ENCODE measurements around the gene FYB1.

DNA sequence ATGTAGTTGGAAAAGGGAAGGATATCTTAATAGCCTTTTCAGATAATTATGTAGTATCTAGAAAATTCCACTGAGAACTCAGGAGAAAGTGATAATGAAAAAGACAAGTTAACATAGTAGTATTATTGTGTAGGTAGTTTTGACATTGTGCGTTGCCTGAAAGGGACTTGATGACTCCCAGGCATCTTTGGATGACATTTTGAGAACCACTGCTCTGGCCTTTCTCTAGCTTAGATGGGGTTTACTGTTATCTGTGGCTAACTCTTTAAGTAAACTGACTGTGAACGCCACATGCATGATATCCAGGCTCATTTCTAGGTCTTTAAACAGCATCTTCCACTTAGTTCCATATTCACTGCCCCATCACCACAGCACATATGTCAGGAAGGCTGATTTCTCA, 14.4 kb upstream of the FYB1 start:
- TF ChIP-seq, protein P1, sequence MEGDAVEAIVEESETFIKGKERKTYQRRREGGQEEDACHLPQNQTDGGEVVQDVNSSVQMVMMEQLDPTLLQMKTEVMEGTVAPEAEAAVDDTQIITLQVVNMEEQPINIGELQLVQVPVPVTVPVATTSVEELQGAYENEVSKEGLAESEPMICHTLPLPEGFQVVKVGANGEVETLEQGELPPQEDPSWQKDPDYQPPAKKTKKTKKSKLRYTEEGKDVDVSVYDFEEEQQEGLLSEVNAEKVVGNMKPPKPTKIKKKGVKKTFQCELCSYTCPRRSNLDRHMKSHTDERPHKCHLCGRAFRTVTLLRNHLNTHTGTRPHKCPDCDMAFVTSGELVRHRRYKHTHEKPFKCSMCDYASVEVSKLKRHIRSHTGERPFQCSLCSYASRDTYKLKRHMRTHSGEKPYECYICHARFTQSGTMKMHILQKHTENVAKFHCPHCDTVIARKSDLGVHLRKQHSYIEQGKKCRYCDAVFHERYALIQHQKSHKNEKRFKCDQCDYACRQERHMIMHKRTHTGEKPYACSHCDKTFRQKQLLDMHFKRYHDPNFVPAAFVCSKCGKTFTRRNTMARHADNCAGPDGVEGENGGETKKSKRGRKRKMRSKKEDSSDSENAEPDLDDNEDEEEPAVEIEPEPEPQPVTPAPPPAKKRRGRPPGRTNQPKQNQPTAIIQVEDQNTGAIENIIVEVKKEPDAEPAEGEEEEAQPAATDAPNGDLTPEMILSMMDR (IDR thresholded peaks at IDR 0.05): no peak
- TF ChIP-seq EP300 (IDR thresholded peaks at IDR 0.05): no peak
- TF ChIP-seq POLR2A (IDR thresholded peaks at IDR 0.05): no peak
- no peak for TF ChIP-seq POLR2AphosphoS5 (IDR thresholded peaks at IDR 0.05)

All from suprapubic skin (tissue), 4 donors.